ENCODE results near the gene GTF2I. TPM values are rescaled to one million over a fixed set of nuclear protein-coding genes. Genes with fewer than 3 reads are reported as not detected.
"Not testable (repeated sequence)": the region's sequence is repeated elsewhere in the genome, so short reads cannot be mapped to it uniquely, and the experiment has no call there.

Gene GTF2I
- total RNA-seq, 1 donor from 2014 or later = 122 TPM

- H3K9me3 ChIP-seq (ENCODE audit: control insufficient read depth in 3 of 3, low read length in 3 of 3); H3K27ac ChIP-seq (ENCODE audit: low read depth, low read length); H3K36me3 ChIP-seq (ENCODE audit: control insufficient read depth in 3 of 3, insufficient read depth in 3 of 3, low read length in 3 of 3); H3K27me3 ChIP-seq (ENCODE audit: control insufficient read depth in 3 of 3, insufficient read depth in 3 of 3, low read length in 3 of 3); H3K9ac ChIP-seq (ENCODE audit: low read depth in 1 of 3, low read length in 3 of 3); H3K4me3 ChIP-seq (ENCODE audit: low read length in 3 of 3): not testable (repeated sequence)
- H3K4me1 ChIP-seq (ENCODE audit: control insufficient read depth in 3 of 3, insufficient read depth in 3 of 3, low read length in 3 of 3) = peaks cover 9 to 27% (median 9%) of the 10 kb centered on the region in 3 donors
Observed at GRCh38 chr7:74667520-74667919, 10.0 kb downstream of the GTF2I start.

- Histone ChIP-seq H3K27me3 (ENCODE audit: control insufficient read depth in 3 of 3, insufficient read depth in 3 of 3, low read length in 3 of 3) (no peaks in the 10 kb centered on the region), H3K4me1 (ENCODE audit: control insufficient read depth in 3 of 3, insufficient read depth in 3 of 3, low read length in 3 of 3) (peaks cover 7 to 14% (median 11%) of the 10 kb centered on the region in 3 donors), H3K9me3 (ENCODE audit: control insufficient read depth in 3 of 3, low read length in 3 of 3) (no peaks in the 10 kb centered on the region), H3K9ac (ENCODE audit: low read depth in 1 of 3, low read length in 3 of 3) (no peak overlapping the region), H3K36me3 (ENCODE audit: control insufficient read depth in 3 of 3, insufficient read depth in 3 of 3, low read length in 3 of 3) (peaks cover 0 to 5% (median 5%) of the 10 kb centered on the region in 3 donors), H3K27ac (ENCODE audit: low read depth, low read length) (no peak overlapping the region), H3K4me3 (ENCODE audit: low read length in 3 of 3) (no peak overlapping the region)
Observed at GRCh38 chr7:74671602-74672001, 14.1 kb downstream of the GTF2I start.

- no peaks in the 10 kb centered on the region for H3K27me3 ChIP-seq (ENCODE audit: control insufficient read depth in 3 of 3, insufficient read depth in 3 of 3, low read length in 3 of 3)
- no peak overlapping the region for H3K4me3 ChIP-seq (ENCODE audit: low read length in 3 of 3)
- no peak overlapping the region for H3K27ac ChIP-seq (ENCODE audit: low read depth, low read length)
- peaks cover 7 to 12% (median 11%) of the 10 kb centered on the region in 3 donors for H3K4me1 ChIP-seq (ENCODE audit: control insufficient read depth in 3 of 3, insufficient read depth in 3 of 3, low read length in 3 of 3)
- H3K9me3 ChIP-seq (ENCODE audit: control insufficient read depth in 3 of 3, low read length in 3 of 3) = no peaks in the 10 kb centered on the region
- H3K36me3 ChIP-seq (ENCODE audit: control insufficient read depth in 3 of 3, insufficient read depth in 3 of 3, low read length in 3 of 3) = peaks cover 0 to 5% (median 5%) of the 10 kb centered on the region in 3 donors
- H3K9ac ChIP-seq (ENCODE audit: low read depth in 1 of 3, low read length in 3 of 3) = no peak overlapping the region
Observed at GRCh38 chr7:74672343-74672915, 14.9 kb downstream of the GTF2I start.

- H3K4me3 ChIP-seq (ENCODE audit: low read length in 3 of 3) = no peak overlapping the region
- H3K36me3 ChIP-seq (ENCODE audit: control insufficient read depth in 3 of 3, insufficient read depth in 3 of 3, low read length in 3 of 3) = peaks cover 0 to 5% (median 5%) of the 10 kb centered on the region in 3 donors
- no peaks in the 10 kb centered on the region for H3K9me3 ChIP-seq (ENCODE audit: control insufficient read depth in 3 of 3, low read length in 3 of 3)
- no peaks in the 10 kb centered on the region for H3K27me3 ChIP-seq (ENCODE audit: control insufficient read depth in 3 of 3, insufficient read depth in 3 of 3, low read length in 3 of 3)
- H3K27ac ChIP-seq (ENCODE audit: low read depth, low read length) = no peak overlapping the region
- peaks cover 7 to 12% (median 11%) of the 10 kb centered on the region in 3 donors for H3K4me1 ChIP-seq (ENCODE audit: control insufficient read depth in 3 of 3, insufficient read depth in 3 of 3, low read length in 3 of 3)
- H3K9ac ChIP-seq (ENCODE audit: low read depth in 1 of 3, low read length in 3 of 3) = no peak overlapping the region
Observed at GRCh38 chr7:74674166-74674565, 16.6 kb downstream of the GTF2I start.

GRCh38 chr7:74682829-74683228, 25.3 kb downstream of the GTF2I start:
- Histone ChIP-seq H3K36me3 (ENCODE audit: control insufficient read depth in 3 of 3, insufficient read depth in 3 of 3, low read length in 3 of 3) (no peaks in the 10 kb centered on the region), H3K4me1 (ENCODE audit: control insufficient read depth in 3 of 3, insufficient read depth in 3 of 3, low read length in 3 of 3) (peaks cover 0 to 9% (median 0%) of the 10 kb centered on the region in 3 donors), H3K9me3 (ENCODE audit: control insufficient read depth in 3 of 3, low read length in 3 of 3) (no peaks in the 10 kb centered on the region), H3K27me3 (ENCODE audit: control insufficient read depth in 3 of 3, insufficient read depth in 3 of 3, low read length in 3 of 3) (no peaks in the 10 kb centered on the region), H3K4me3 (ENCODE audit: low read length in 3 of 3) (no peak overlapping the region), H3K27ac (ENCODE audit: low read depth, low read length) (no peak overlapping the region), H3K9ac (ENCODE audit: low read depth in 1 of 3, low read length in 3 of 3) (no peak overlapping the region)

GRCh38 chr7:74683799-74684198, 26.3 kb downstream of the GTF2I start:
- Histone ChIP-seq H3K9ac (ENCODE audit: low read depth in 1 of 3, low read length in 3 of 3) (no peak overlapping the region), H3K4me3 (ENCODE audit: low read length in 3 of 3) (no peak overlapping the region), H3K36me3 (ENCODE audit: control insufficient read depth in 3 of 3, insufficient read depth in 3 of 3, low read length in 3 of 3) (no peaks in the 10 kb centered on the region), H3K27ac (ENCODE audit: low read depth, low read length) (no peak overlapping the region), H3K4me1 (ENCODE audit: control insufficient read depth in 3 of 3, insufficient read depth in 3 of 3, low read length in 3 of 3) (peaks cover 0 to 9% (median 0%) of the 10 kb centered on the region in 3 donors), H3K27me3 (ENCODE audit: control insufficient read depth in 3 of 3, insufficient read depth in 3 of 3, low read length in 3 of 3) (no peaks in the 10 kb centered on the region), H3K9me3 (ENCODE audit: control insufficient read depth in 3 of 3, low read length in 3 of 3) (no peaks in the 10 kb centered on the region)

- Histone ChIP-seq H3K9ac (ENCODE audit: low read depth in 1 of 3, low read length in 3 of 3) (no peak overlapping the region), H3K27me3 (ENCODE audit: control insufficient read depth in 3 of 3, insufficient read depth in 3 of 3, low read length in 3 of 3) (no peaks in the 10 kb centered on the region), H3K36me3 (ENCODE audit: control insufficient read depth in 3 of 3, insufficient read depth in 3 of 3, low read length in 3 of 3) (peaks cover 2 to 4% (median 4%) of the 10 kb centered on the region in 3 donors), H3K9me3 (ENCODE audit: control insufficient read depth in 3 of 3, low read length in 3 of 3) (no peaks in the 10 kb centered on the region), H3K4me3 (ENCODE audit: low read length in 3 of 3) (no peak overlapping the region), H3K27ac (ENCODE audit: low read depth, low read length) (no peak overlapping the region), H3K4me1 (ENCODE audit: control insufficient read depth in 3 of 3, insufficient read depth in 3 of 3, low read length in 3 of 3) (peaks cover 0 to 9% (median 0%) of the 10 kb centered on the region in 3 donors)
Observed at GRCh38 chr7:74684473-74684872, 27.0 kb downstream of the GTF2I start.

GRCh38 chr7:74684921-74685320, 27.4 kb downstream of the GTF2I start:
- H3K4me3 ChIP-seq (ENCODE audit: low read length in 3 of 3) = no peak overlapping the region
- H3K36me3 ChIP-seq (ENCODE audit: control insufficient read depth in 3 of 3, insufficient read depth in 3 of 3, low read length in 3 of 3) = peaks cover 5 to 7% (median 7%) of the 10 kb centered on the region in 3 donors
- H3K27me3 ChIP-seq (ENCODE audit: control insufficient read depth in 3 of 3, insufficient read depth in 3 of 3, low read length in 3 of 3) = no peaks in the 10 kb centered on the region
- H3K27ac ChIP-seq (ENCODE audit: low read depth, low read length) = no peak overlapping the region
- peaks cover 0 to 9% (median 0%) of the 10 kb centered on the region in 3 donors for H3K4me1 ChIP-seq (ENCODE audit: control insufficient read depth in 3 of 3, insufficient read depth in 3 of 3, low read length in 3 of 3)
- no peak overlapping the region for H3K9ac ChIP-seq (ENCODE audit: low read depth in 1 of 3, low read length in 3 of 3)
- H3K9me3 ChIP-seq (ENCODE audit: control insufficient read depth in 3 of 3, low read length in 3 of 3) = no peaks in the 10 kb centered on the region

- no peaks in the 10 kb centered on the region for H3K9me3 ChIP-seq (ENCODE audit: control insufficient read depth in 3 of 3, low read length in 3 of 3)
- peaks cover 33 to 48% (median 45%) of the 10 kb centered on the region in 3 donors for H3K36me3 ChIP-seq (ENCODE audit: control insufficient read depth in 3 of 3, insufficient read depth in 3 of 3, low read length in 3 of 3)
- no peak overlapping the region for H3K9ac ChIP-seq (ENCODE audit: low read depth in 1 of 3, low read length in 3 of 3)
- H3K4me1 ChIP-seq (ENCODE audit: control insufficient read depth in 3 of 3, insufficient read depth in 3 of 3, low read length in 3 of 3) = no peaks in the 10 kb centered on the region
- no peak overlapping the region for H3K4me3 ChIP-seq (ENCODE audit: low read length in 3 of 3)
- no peak overlapping the region for H3K27ac ChIP-seq (ENCODE audit: low read depth, low read length)
- no peaks in the 10 kb centered on the region for H3K27me3 ChIP-seq (ENCODE audit: control insufficient read depth in 3 of 3, insufficient read depth in 3 of 3, low read length in 3 of 3)
Observed at GRCh38 chr7:74690474-74690873, 33.0 kb downstream of the GTF2I start.

- peaks cover 42 to 62% (median 60%) of the 10 kb centered on the region in 3 donors for H3K36me3 ChIP-seq (ENCODE audit: control insufficient read depth in 3 of 3, insufficient read depth in 3 of 3, low read length in 3 of 3)
- H3K4me3 ChIP-seq (ENCODE audit: low read length in 3 of 3); H3K9ac ChIP-seq (ENCODE audit: low read depth in 1 of 3, low read length in 3 of 3); H3K9me3 ChIP-seq (ENCODE audit: control insufficient read depth in 3 of 3, low read length in 3 of 3); H3K4me1 ChIP-seq (ENCODE audit: control insufficient read depth in 3 of 3, insufficient read depth in 3 of 3, low read length in 3 of 3); H3K27me3 ChIP-seq (ENCODE audit: control insufficient read depth in 3 of 3, insufficient read depth in 3 of 3, low read length in 3 of 3); H3K27ac ChIP-seq (ENCODE audit: low read depth, low read length): not testable (repeated sequence)
Observed at GRCh38 chr7:74704419-74704818, 46.9 kb downstream of the GTF2I start.

Data from skeletal muscle tissue (tissue), 4 donors.